GM18907 (cell line): ENCODE data around the gene TENM4.

Experiments used
- ATAC-seq: cut with Tn5 transposase; IDR thresholded peaks from one replicate; pipeline ENCODE4 v1.9.1; 2021; ENCODE audit warnings: mild to moderate bottlenecking, moderate library complexity; ENCODE audit not compliant: unreplicated experiment

Gene TENM4

GRCh38 chr11:79440571-79441460, at the start of gene TENM4:
Gene TENM4, minus strand, starts transcription at chr11:79441030. Its CDS starts 371,086 bp downstream, at chr11:79069944.
- peak; percentile 46 for ATAC-seq

- no peak for ATAC-seq
Observed at GRCh38 chr11:79488286-79488685, 47.5 kb upstream of the TENM4 start.

- no peak for ATAC-seq
Observed at GRCh38 chr11:79487412-79487811, 46.6 kb upstream of the TENM4 start.

- no peak for ATAC-seq
Observed at GRCh38 chr11:79486242-79486984, 45.6 kb upstream of the TENM4 start.

GRCh38 chr11:79485694-79486093, 44.9 kb upstream of the TENM4 start:
- ATAC-seq, result no peak

GRCh38 chr11:79484872-79485271, 44.0 kb upstream of the TENM4 start:
- no peak for ATAC-seq

- ATAC-seq, result peak; percentile 90
Observed at GRCh38 chr11:79482800-79483199, 42.0 kb upstream of the TENM4 start.

- ATAC-seq, result peak; percentile 64
Observed at GRCh38 chr11:79481795-79482194, 41.0 kb upstream of the TENM4 start.

- no peak for ATAC-seq
Observed at GRCh38 chr11:79480864-79481263, 40.0 kb upstream of the TENM4 start.

- no peak for ATAC-seq
Observed at GRCh38 chr11:79472819-79473529, 32.1 kb upstream of the TENM4 start.

GRCh38 chr11:79471071-79471844, 30.4 kb upstream of the TENM4 start:
- no peak for ATAC-seq

GRCh38 chr11:79470161-79470560, 29.3 kb upstream of the TENM4 start:
- ATAC-seq, result no peak

GRCh38 chr11:79467761-79468160, 26.9 kb upstream of the TENM4 start:
- no peak for ATAC-seq

- no peak for ATAC-seq
Observed at GRCh38 chr11:79466411-79466810, 25.6 kb upstream of the TENM4 start.

- no peak for ATAC-seq
Observed at GRCh38 chr11:79465160-79465559, 24.3 kb upstream of the TENM4 start.

GRCh38 chr11:79461666-79462645, 21.1 kb upstream of the TENM4 start:
- no peak for ATAC-seq

GRCh38 chr11:79461144-79461543, 20.3 kb upstream of the TENM4 start:
- peak; percentile 74 for ATAC-seq

- no peak for ATAC-seq
Observed at GRCh38 chr11:79458709-79459108, 17.9 kb upstream of the TENM4 start.

- no peak for ATAC-seq
Observed at GRCh38 chr11:79456501-79456900, 15.7 kb upstream of the TENM4 start.
